HepG2 (cell line): ENCODE measurements around the gene AKTIP. TPM values are rescaled to one million over a fixed set of nuclear protein-coding genes. Genes with fewer than 3 reads are reported as not detected.

ENCODE experiments used
- ARHGAP35 ChIP-seq: sonication (generic); formaldehyde crosslinking; IDR thresholded peaks from 2 replicates; pipeline ENCODE4 v1.9.0; 2022; ENCODE audit warnings: mild to moderate bottlenecking, inconsistent platforms, moderate library complexity, missing genetic modification reagents, borderline replicate concordance
- CERS6 ChIP-seq: sonication (generic); formaldehyde crosslinking; IDR thresholded peaks from 2 replicates; pipeline ENCODE4 v1.5.0; 2020; ENCODE audit warnings: missing genetic modification reagents
- CREB3 ChIP-seq: sonication (generic); formaldehyde crosslinking; IDR thresholded peaks from 2 replicates; pipeline ENCODE4 v1.5.0; 2020; ENCODE audit warnings: missing genetic modification reagents
- CTCF ChIP-seq: sonication (generic); formaldehyde crosslinking; IDR thresholded peaks from 2 replicates; pipeline ENCODE4 v1.5.0; 2020; ENCODE audit warnings: mild to moderate bottlenecking, missing genetic modification reagents, moderate library complexity
- DMTF1 ChIP-seq: sonication (generic); formaldehyde crosslinking; IDR thresholded peaks from 2 replicates; pipeline ENCODE4 v1.4.0; 2020; ENCODE audit warnings: mild to moderate bottlenecking, missing genetic modification reagents
- E2F5 ChIP-seq: sonication (generic); formaldehyde crosslinking; conservative IDR thresholded peaks from 2 replicates; pipeline ENCODE4 v1.4.0; 2020; ENCODE audit warnings: missing genetic modification reagents
- ERF ChIP-seq: IDR thresholded peaks from 2 replicates; pipeline ENCODE4 v1.6.1; 2018; ENCODE audit warnings: missing biosample characterization, missing genetic modification reagents
- GLI4 ChIP-seq: sonication (generic); formaldehyde crosslinking; IDR thresholded peaks from 2 replicates; pipeline ENCODE4 v1.5.1; 2020; ENCODE audit warnings: missing genetic modification reagents, mild to moderate bottlenecking, moderate library complexity, borderline replicate concordance
- JUN ChIP-seq: sonication (generic); formaldehyde crosslinking; IDR thresholded peaks from 2 replicates; pipeline ENCODE4 v1.4.0; 2020; ENCODE audit warnings: mild to moderate bottlenecking, missing genetic modification reagents
- MAZ ChIP-seq, 2 experiments: sonication (generic) in 1 of 2; formaldehyde crosslinking in 1 of 2; IDR thresholded peaks; 2 replicates each; pipeline versions ENCODE4 v1.5.0 to v1.6.1; 2012 to 2020; ENCODE audit warnings: low read depth in 2 of 2, mild to moderate bottlenecking in 2 of 2, borderline replicate concordance in 1 of 2, improper control_type of control experiment in 1 of 2, low read length in 1 of 2, missing genetic modification reagents in 1 of 2, moderate library complexity in 1 of 2
- MED8 ChIP-seq: sonication (generic); formaldehyde crosslinking; IDR thresholded peaks from 2 replicates; pipeline ENCODE4 v1.8.1; 2023; ENCODE audit warnings: mild to moderate bottlenecking, missing genetic modification reagents; ENCODE audit not compliant: insufficient replicate concordance
- REPIN1 ChIP-seq: sonication (generic); formaldehyde crosslinking; IDR thresholded peaks from 2 replicates; pipeline ENCODE4 v1.8.0; 2022; ENCODE audit warnings: missing genetic modification reagents, low read depth, mild to moderate bottlenecking, borderline replicate concordance
- SALL1 ChIP-seq: sonication (generic); formaldehyde crosslinking; IDR thresholded peaks from 2 replicates; pipeline ENCODE4 v1.8.0; 2022; ENCODE audit warnings: mild to moderate bottlenecking, missing genetic modification reagents
- ZBTB20 ChIP-seq: sonication (generic); formaldehyde crosslinking; IDR thresholded peaks from 2 replicates; pipeline ENCODE4 v1.8.1; 2023; ENCODE audit warnings: missing genetic modification reagents, low read depth, mild to moderate bottlenecking, borderline replicate concordance
- ZKSCAN5 ChIP-seq: sonication (generic); formaldehyde crosslinking; IDR thresholded peaks from 2 replicates; pipeline ENCODE4 v1.5.1; 2020; ENCODE audit warnings: mild to moderate bottlenecking, missing genetic modification reagents
- ZNF326 ChIP-seq: sonication (generic); formaldehyde crosslinking; IDR thresholded peaks from 2 replicates; pipeline ENCODE4 v1.4.0; 2020; ENCODE audit warnings: missing genetic modification reagents, borderline replicate concordance
- ZNF414 ChIP-seq: sonication (generic); formaldehyde crosslinking; IDR thresholded peaks from 2 replicates; pipeline ENCODE4 v1.5.0; 2020; ENCODE audit warnings: missing genetic modification reagents
- ZNF552 ChIP-seq: sonication (generic); formaldehyde crosslinking; IDR thresholded peaks from 2 replicates; pipeline ENCODE4 v1.9.0; 2022; ENCODE audit warnings: missing genetic modification reagents, mild to moderate bottlenecking, borderline replicate concordance
- ZNF672 ChIP-seq: sonication (generic); formaldehyde crosslinking; IDR thresholded peaks from 2 replicates; pipeline ENCODE4 v1.8.1; 2022; ENCODE audit warnings: missing genetic modification reagents
- ZNF674 ChIP-seq: sonication (generic); formaldehyde crosslinking; IDR thresholded peaks from 2 replicates; pipeline ENCODE4 v1.5.0; 2020; ENCODE audit warnings: low read depth, mild to moderate bottlenecking, missing genetic modification reagents
- polyA plus RNA-seq, 8 experiments: library from polyadenylated mRNA; depleted of rRNA in 3 of 8; stranded (reverse) in 7 of 8; unstranded in 1 of 8; fragments of >200 nt; fragmentation: Illumina TruSeq in 4 of 8; extraction: Trizol in 4 of 8; gene quantifications; 2 replicates each; pipeline versions ENCODE4 v1.2.1 to v1.2.3, GENCODE V29; 2011 to 2016; ENCODE audit warnings: low read depth in 4 of 8, missing spikeins in 1 of 8, mixed read lengths in 1 of 8; ENCODE audit not compliant: insufficient read depth in 1 of 8
- total RNA-seq, 5 experiments: library from RNA; depleted of rRNA; stranded (reverse); fragments of >200 nt; fragmentation: Illumina TruSeq; extraction: Trizol; gene quantifications; 2 replicates each; pipeline ENCODE4 v1.2.3, GENCODE V29; 2016; ENCODE audit warnings: low read depth in 1 of 5

The AKTIP gene
- total and polyA plus RNA-seq, 2 of the 13 experiments (the other 11 are each of a cell fraction or from before 2014, with no cell fraction given), result 28.8 to 49.0 TPM

GRCh38 chr16:53503270-53503923, 388 bp upstream of the AKTIP start (continued):
- TF ChIP-seq CTCF (peak; percentile 46), MAZ (IDR thresholded peaks at IDR 0.05; ENCODE audit: borderline replicate concordance, low read depth, low read length) (peak; percentile 99), MAZ (CRISPR knock-in tag; IDR thresholded peaks at IDR 0.05; ENCODE audit: low read depth) (peak; percentile 95), E2F5 (CRISPR knock-in tag) (peak; percentile 61; the same call in 1 of the 2 replicates), ZNF674 (CRISPR knock-in tag) (no peak), ARHGAP35 (CRISPR knock-in tag) (peak; percentile 94), ZNF326 (CRISPR knock-in tag) (0 out of 2 replicates have a peak, but pooled peaks have one; percentile 75), ERF (CRISPR knock-in tag) (peak; percentile 90), ZNF672 (CRISPR knock-in tag) (peak; percentile 5; the same call in 1 of the 2 replicates), ZNF414 (no peak; the same call in none of the 2 replicates), REPIN1 (CRISPR knock-in tag) (peak; percentile 76), DMTF1 (CRISPR knock-in tag) (no peak), JUN (CRISPR knock-in tag) (peak; percentile 55; the same call in 1 of the 2 replicates), ZBTB20 (0 out of 2 replicates have a peak, but pooled peaks have one; percentile 19), ZNF552 (peak; percentile 89), SALL1 (CRISPR knock-in tag) (peak; percentile 91), CREB3 (CRISPR knock-in tag) (no peak), CERS6 (CRISPR knock-in tag) (0 out of 2 replicates have a peak, but pooled peaks have one; percentile 37), GLI4 (CRISPR knock-in tag) (peak; percentile 88), ZKSCAN5 (CRISPR knock-in tag) (no peak), MED8 (CRISPR knock-in tag) (no peak)
